NCI-H128 (cell line): ENCODE data around the gene MYL4.
"Not testable (repeated sequence)": the region's sequence is repeated elsewhere in the genome, so short reads cannot be mapped to it uniquely, and the experiment has no call there.

Experiments used
- DNase-seq: peaks from one replicate; lab custom pipeline; 2025; ENCODE audit not compliant: unreplicated experiment; lab: John Stamatoyannopoulos, UW

Gene MYL4

DNA sequence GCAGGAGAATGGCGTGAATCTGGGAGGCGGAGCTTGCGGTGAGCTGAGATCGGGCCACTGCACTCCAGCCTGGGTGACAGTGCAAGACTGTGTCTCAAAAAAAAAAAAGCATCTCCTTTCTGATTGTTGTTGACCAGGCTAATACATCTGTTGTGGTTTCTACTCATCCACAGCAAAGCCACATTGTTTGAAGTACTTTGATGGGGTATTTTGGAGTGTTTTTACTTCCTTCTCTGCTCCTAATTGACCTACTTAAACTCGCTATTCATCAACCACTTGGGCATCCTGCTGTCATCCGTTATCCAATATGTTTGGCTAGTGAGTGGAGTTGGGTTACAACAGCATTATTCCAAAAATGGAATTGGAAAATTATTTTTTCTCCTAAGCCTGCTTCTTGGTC, 16.6 kb upstream of the MYL4 start:
- DNase-seq: peak; percentile 43

- DNase-seq: no peak
Measured at GRCh38 chr17:47193931-47194511, 15.1 kb upstream of the MYL4 start.

- no peak for DNase-seq
Measured at GRCh38 chr17:47197821-47198220, 11.3 kb upstream of the MYL4 start.

- no peak for DNase-seq
Measured at GRCh38 chr17:47199627-47200324, 9.4 kb upstream of the MYL4 start.

- DNase-seq: no peak
Measured at GRCh38 chr17:47200325-47200664, 8.9 kb upstream of the MYL4 start.

GRCh38 chr17:47201166-47201565, 8.0 kb upstream of the MYL4 start:
- DNase-seq: no peak

DNA sequence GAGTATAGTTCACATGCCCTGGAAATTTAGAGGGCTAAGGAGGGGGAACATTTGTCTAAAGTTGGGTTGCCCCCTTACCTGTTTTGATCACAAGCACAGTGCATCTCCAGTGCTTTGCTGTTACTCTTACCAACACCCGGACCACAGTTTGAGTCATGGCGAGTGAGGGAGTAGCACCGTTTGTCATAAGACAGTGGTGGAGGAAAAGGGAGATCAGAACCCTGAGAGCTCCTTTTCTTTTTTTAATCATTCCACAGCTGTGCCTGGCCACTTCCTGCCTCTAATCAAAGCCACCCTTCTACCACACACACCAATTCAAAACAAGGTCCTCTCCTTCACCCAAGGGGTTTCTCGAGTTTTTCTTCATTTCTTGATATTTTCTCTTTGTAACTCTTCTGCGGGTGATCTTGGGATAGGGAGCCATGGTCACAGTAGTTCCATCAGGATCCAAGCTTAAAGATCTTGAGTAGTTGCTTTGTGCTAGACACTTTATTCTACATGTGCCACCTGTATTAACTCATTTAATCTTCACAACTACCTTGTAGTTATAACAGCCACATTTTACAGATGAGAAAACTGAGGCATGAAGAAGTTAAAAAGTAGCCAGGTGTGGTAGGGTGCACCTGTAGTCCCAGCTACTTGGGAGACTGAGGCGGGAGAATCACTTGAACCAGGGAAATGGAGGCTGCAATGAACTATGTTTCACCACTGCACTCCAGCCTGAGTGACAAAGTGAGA, 5.0 kb upstream of the MYL4 start:
- no peak for DNase-seq

DNA sequence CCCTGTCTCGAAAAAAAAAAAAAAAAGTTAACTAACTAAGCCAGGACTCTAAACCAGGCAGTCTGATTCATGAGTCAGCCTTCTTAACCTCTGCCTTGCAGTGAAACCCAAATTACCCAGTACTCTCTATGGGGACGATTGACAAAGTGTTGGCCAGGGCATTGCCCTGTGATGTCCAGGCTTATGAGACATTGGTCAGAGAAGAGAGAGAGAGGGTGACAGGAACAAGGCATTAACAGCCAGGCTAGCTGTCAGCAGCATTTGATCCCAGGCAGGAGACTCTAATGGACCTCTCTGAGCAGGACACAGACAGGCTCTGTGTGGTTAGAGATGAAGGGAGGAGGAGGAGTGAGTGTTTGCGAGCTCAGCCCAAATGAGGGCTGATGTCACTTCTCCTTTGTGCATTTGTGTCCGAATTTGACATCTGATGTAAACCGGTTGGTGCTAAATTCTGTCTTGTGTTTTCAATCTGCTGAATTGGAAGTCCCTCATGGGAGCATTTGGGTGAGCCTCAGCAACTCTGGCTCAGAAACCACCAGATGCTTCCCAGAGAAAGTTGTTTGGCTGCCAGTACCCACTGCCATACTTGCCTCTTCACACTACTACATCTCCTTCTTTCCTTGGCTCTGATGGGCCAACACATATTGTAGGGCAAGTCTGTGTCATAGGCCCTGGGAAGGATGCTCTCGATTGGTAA, 4.3 kb upstream of the MYL4 start:
- DNase-seq: no peak

- DNase-seq: peak; percentile 14
Measured at GRCh38 chr17:47205419-47205963, 3.7 kb upstream of the MYL4 start.

DNA sequence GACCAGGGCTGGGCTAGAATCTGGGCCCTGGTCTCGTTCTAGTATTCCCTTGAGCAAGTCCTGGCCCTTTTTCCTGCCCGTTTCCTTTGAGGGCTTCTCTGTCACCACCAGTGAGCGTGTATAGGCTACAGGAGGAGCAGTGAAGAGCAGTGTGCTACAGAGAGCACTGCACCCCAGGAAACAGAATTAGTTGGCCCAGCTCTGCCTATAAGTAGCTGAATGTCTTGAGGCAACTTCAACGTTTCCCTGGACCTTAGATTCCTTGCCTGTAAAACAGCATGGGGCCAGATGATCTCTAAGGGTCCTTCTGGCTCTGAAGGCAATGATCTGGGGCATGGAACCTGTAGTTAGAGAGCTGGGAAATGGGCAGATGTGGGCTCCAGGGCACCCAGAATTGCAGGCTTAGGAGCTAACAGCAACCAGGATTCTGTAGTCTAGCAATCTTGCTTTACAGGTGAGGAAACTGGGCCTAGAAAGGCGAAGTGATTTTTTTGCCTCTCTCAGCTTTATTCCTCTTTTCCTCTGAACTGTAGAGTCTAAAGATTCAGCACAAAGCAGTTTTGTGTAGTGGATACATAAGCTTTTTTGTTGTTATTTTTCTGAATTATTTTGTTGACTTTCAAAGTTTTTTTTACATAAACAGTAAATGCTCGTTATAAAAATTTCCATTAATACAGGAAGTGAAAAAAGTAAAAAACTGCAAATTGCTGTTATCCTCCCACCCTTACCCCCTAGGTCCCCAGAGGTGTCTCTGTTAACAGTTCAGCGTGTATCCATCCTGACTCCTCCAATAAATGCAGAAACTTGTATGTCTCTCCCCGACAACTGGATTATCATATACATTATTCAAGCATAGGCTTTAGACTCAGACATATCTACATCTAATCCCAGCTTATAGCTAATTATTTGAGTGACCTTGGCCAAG, 1.7 kb upstream of the MYL4 start:
- no peak for DNase-seq

GRCh38 chr17:47209499-47209898, 351 bp downstream of the MYL4 start:
- DNase-seq: no peak

GRCh38 chr17:47210105-47210504, 957 bp downstream of the MYL4 start:
- no peak for DNase-seq

DNA sequence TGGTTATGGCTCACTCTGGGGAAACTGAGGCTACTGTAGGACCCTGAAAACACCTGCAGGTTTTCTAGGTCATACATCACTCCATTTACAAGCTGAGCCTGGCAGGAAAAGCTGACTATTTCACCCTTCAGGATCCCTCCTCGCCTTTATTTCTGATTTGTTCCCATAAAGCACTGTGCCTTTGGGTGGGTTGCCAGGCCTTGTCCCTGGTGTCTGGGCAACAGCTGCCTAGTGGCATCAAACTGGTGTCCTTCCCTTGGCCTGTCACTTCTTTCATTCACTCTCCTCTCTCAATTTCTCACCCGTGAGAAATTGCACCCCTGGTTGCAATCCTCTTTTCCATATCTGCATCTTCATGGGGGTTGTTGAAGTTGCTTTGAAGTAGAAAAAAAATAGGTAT, 1.6 kb downstream of the MYL4 start:
- DNase-seq: no peak

DNA sequence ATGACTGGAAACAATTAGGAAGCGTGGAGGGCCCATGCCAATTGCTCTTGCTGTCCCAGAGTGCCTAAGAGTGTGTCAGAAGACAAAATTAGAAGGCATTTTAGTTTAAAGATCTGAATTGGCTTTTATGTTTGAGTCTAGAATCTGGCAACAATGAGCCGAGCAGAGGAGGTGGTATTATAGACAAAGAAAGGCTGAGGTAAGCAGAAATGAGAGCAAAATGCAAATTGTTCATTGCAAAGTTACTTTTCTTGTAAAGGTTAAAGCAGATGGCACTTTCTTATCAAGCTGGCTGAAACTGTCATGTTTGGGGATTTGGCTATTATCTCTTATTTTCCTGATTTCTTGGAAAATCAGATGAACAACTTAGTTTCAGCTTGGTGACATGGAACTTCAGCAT, 3.3 kb downstream of the MYL4 start:
- no peak for DNase-seq

- no peak for DNase-seq
Measured at GRCh38 chr17:47213540-47213939, 4.4 kb downstream of the MYL4 start.

DNA sequence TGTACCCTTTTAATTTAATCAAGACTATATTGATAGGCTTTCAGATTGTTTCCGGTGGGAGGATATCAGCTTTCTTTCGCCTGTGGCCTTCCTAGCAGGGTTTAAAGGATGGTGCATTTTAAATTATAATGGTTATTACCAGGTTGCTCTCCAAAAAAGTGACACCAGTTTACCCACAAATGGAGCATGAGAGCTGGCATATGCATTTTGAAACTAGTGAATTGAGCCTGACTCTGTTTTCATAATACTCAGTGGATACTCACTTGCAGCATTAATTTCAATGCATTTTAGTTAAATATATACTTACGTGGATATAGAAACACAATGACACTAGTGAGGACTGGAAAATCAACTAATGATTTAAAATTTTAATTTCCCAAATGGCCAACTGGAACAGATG, 5.8 kb downstream of the MYL4 start:
- no peak for DNase-seq

GRCh38 chr17:47216821-47217220, 7.7 kb downstream of the MYL4 start:
- not testable (repeated sequence) for DNase-seq

DNA sequence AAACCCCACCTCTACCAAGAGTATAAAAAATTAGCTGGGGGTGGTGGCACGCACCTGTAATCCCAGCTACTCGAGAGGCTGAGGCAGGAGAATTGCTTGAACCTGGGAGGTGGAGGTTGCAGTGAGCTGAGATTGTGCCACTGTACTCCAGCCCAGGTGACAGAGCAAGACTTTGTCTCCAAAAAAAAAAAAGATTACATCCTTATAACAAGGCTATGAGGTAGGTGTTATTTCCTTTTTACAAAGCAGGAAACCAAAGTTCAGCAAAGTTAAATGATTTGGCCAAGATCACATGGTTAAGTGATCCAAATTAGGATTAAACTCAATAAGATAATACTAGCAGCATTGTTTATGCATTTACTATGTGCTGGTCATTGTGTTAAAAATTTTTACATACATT, 8.1 kb downstream of the MYL4 start:
- not testable (repeated sequence) for DNase-seq

DNA sequence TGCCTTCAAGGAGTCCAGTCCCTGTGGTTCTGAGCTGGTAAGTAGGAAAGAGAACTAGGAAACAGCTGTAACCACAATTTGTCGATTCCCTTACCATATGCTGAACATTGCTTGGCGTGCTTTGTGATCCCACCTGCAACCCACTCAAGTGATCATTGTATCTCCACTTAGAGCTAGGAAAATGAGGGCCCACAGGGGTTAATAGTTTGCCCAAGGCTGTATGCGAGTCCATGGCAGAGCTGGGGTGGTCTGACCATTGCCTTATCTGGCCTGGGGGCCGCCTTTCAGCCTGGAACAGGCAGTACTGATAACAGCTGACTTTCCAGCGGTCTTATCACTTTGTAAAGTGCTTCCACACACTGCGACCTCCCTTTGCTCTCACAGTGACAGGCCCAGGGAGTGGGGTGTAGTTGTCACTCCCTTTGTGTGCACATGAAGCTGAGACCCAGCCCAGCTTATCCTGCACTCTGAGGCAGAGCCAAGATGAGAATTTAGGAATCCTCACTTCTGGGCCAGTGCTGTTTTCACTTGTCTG, 9.8 kb downstream of the MYL4 start:
- DNase-seq: no peak
